ENCODE measurements around the gene CALHM2. TPM values are rescaled to one million over a fixed set of nuclear protein-coding genes. Genes with fewer than 3 reads are reported as not detected.
A peak's percentile ranks its signal among the peaks of the same experiment; 100 is the strongest.

Gene CALHM2
- total and polyA plus RNA-seq, 4 donors, result 1.6 to 5.0 (median 3.2) TPM

- DNase-seq (ENCODE audit: low spot score), result no peak
- 62% methylated on average over 12 of the region's 12 CpGs for WGBS
- H3K9me3 ChIP-seq (ENCODE audit: control insufficient read depth in 4 of 4, low read length in 3 of 4), result no peaks in the 10 kb centered on the region
- no peak overlapping the region for H3K27ac ChIP-seq (ENCODE audit: low read depth in 1 of 2, low read length in 2 of 2)
- no peaks in the 10 kb centered on the region for H3K4me1 ChIP-seq (ENCODE audit: control insufficient read depth in 4 of 4, insufficient read depth in 4 of 4, low read length in 3 of 4)
- H3K36me3 ChIP-seq (ENCODE audit: control insufficient read depth in 4 of 4, insufficient read depth in 3 of 4, low read depth in 1 of 4, low read length in 3 of 4), result no peaks in the 10 kb centered on the region
- H3K27me3 ChIP-seq (ENCODE audit: control insufficient read depth in 4 of 4, insufficient read depth in 4 of 4, low read length in 3 of 4), result no peaks in the 10 kb centered on the region
- TF ChIP-seq RAD21 (IDR thresholded peaks at IDR 0.05) (peak; percentile 70 to 79), CTCF (IDR thresholded peaks at IDR 0.05; ENCODE audit: low read depth, low read length, missing input control) (peak; percentile 46), NR2F2 (IDR thresholded peaks at IDR 0.05) (no peak)
- H3K4me3 ChIP-seq (ENCODE audit: low read depth in 1 of 3, low read length in 3 of 3), result no peak overlapping the region
- no peak overlapping the region for H3K9ac ChIP-seq (ENCODE audit: low read depth in 1 of 2, low read length in 2 of 2)
Observed at GRCh38 chr10:103481974-103482531, 29.9 kb upstream of the CALHM2 start.

GRCh38 chr10:103480521-103480920, 28.4 kb upstream of the CALHM2 start:
- Histone ChIP-seq H3K27me3 (ENCODE audit: control insufficient read depth in 4 of 4, insufficient read depth in 4 of 4, low read length in 3 of 4) (no peaks in the 10 kb centered on the region), H3K9me3 (ENCODE audit: control insufficient read depth in 4 of 4, low read length in 3 of 4) (no peaks in the 10 kb centered on the region), H3K4me1 (ENCODE audit: control insufficient read depth in 4 of 4, insufficient read depth in 4 of 4, low read length in 3 of 4) (no peaks in the 10 kb centered on the region), H3K4me3 (ENCODE audit: low read depth in 1 of 3, low read length in 3 of 3) (no peak overlapping the region), H3K36me3 (ENCODE audit: control insufficient read depth in 4 of 4, insufficient read depth in 3 of 4, low read depth in 1 of 4, low read length in 3 of 4) (no peaks in the 10 kb centered on the region), H3K27ac (ENCODE audit: low read depth in 1 of 2, low read length in 2 of 2) (no peak overlapping the region), H3K9ac (ENCODE audit: low read depth in 1 of 2, low read length in 2 of 2) (no peak overlapping the region)
- DNase-seq (ENCODE audit: low spot score), result no peak
- 84% methylated on average over 5 of the region's 5 CpGs for WGBS
- no peak for TF ChIP-seq YY1 (IDR thresholded peaks at IDR 0.05)
- TF ChIP-seq NR2F2 (IDR thresholded peaks at IDR 0.05), result no peak
- no peak for TF ChIP-seq TAF1 (conservative IDR thresholded peaks at IDR 0.05)
- TF ChIP-seq GABPA (IDR thresholded peaks at IDR 0.05 in 1 of 2, conservative IDR thresholded peaks at IDR 0.05 in 1 of 2), result no peak
- TF ChIP-seq RXRA (IDR thresholded peaks at IDR 0.05), result no peak
- no peak for TF ChIP-seq FOXA1 (IDR thresholded peaks at IDR 0.05)
- no peak for TF ChIP-seq CTCF (IDR thresholded peaks at IDR 0.05; ENCODE audit: low read depth, low read length, missing input control)
- TF ChIP-seq SP1 (IDR thresholded peaks at IDR 0.05), result no peak
- no peak for TF ChIP-seq HNF4G (IDR thresholded peaks at IDR 0.05)

GRCh38 chr10:103479135-103479534, 27.0 kb upstream of the CALHM2 start, which contains the start of gene CALHM3:
TSS of gene CALHM3 (minus strand) at chr10:103479240. CDS start at chr10:103479032, 208 bp downstream.
- WGBS, result 80% methylated on average over 7 of the region's 7 CpGs
- H3K4me1 ChIP-seq (ENCODE audit: control insufficient read depth in 4 of 4, insufficient read depth in 4 of 4, low read length in 3 of 4), result no peaks in the 10 kb centered on the region
- H3K27me3 ChIP-seq (ENCODE audit: control insufficient read depth in 4 of 4, insufficient read depth in 4 of 4, low read length in 3 of 4), result no peaks in the 10 kb centered on the region
- H3K27ac ChIP-seq (ENCODE audit: low read depth in 1 of 2, low read length in 2 of 2), result no peak within 1 kb of the TSS
- no peaks in the 10 kb centered on the region for H3K36me3 ChIP-seq (ENCODE audit: control insufficient read depth in 4 of 4, insufficient read depth in 3 of 4, low read depth in 1 of 4, low read length in 3 of 4)
- no peaks in the 10 kb centered on the region for H3K9me3 ChIP-seq (ENCODE audit: control insufficient read depth in 4 of 4, low read length in 3 of 4)
- H3K9ac ChIP-seq (ENCODE audit: low read depth in 1 of 2, low read length in 2 of 2), result no peak within 1 kb of the TSS
- TF ChIP-seq TAF1 (conservative IDR thresholded peaks at IDR 0.05), result no peak
- no peak for TF ChIP-seq HNF4G (IDR thresholded peaks at IDR 0.05)
- TF ChIP-seq CTCF (IDR thresholded peaks at IDR 0.05; ENCODE audit: low read depth, low read length, missing input control), result no peak
- no peak for TF ChIP-seq FOXA1 (IDR thresholded peaks at IDR 0.05)
- no peak for TF ChIP-seq SP1 (IDR thresholded peaks at IDR 0.05)
- no peak for TF ChIP-seq EGR1 (IDR thresholded peaks at IDR 0.05; ENCODE audit: low read depth in 2 of 2)
- TF ChIP-seq MAX (IDR thresholded peaks at IDR 0.05), result no peak
- no peak for TF ChIP-seq FOXA2 (IDR thresholded peaks at IDR 0.05)
- no peak for TF ChIP-seq RAD21 (IDR thresholded peaks at IDR 0.05)
- no peak within 1 kb of the TSS for H3K4me3 ChIP-seq (ENCODE audit: low read depth in 1 of 3, low read length in 3 of 3)
- DNase-seq (ENCODE audit: low spot score), result no peak
